GM19372 (cell line): ENCODE measurements around the gene SACM1L.

Source experiments
- ATAC-seq: cut with Tn5 transposase; IDR thresholded peaks from one replicate; pipeline ENCODE4 v1.9.1; 2021; ENCODE audit warnings: mild to moderate bottlenecking, low read depth, moderate library complexity; ENCODE audit not compliant: unreplicated experiment

The SACM1L gene

GRCh38 chr3:45762647-45763302, 73.6 kb downstream of the SACM1L start:
- ATAC-seq = no peak

DNA sequence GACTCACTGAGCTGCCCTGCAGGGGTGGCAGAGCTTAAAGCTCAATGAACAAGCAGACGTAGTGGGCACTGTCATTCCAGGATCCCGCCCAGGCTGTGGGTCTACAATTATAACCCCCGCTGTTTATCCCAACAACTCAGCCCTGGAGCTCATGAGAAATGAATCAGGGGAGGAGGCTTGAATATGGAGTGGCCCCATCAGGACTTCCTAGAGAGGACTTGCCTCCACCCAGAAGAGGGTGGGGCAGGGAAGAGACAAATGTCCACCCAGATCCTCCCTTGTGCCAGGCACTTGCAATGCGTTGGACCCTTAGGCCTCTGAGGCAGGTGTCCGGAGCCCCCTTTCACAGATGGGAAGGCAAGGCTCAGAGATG, 74.1 kb downstream of the SACM1L start:
- no peak for ATAC-seq

- no peak for ATAC-seq
Observed at GRCh38 chr3:45765266-45765851, 76.2 kb downstream of the SACM1L start.

- no peak for ATAC-seq
Observed at GRCh38 chr3:45765958-45766357, 76.8 kb downstream of the SACM1L start.

- no peak for ATAC-seq
Observed at GRCh38 chr3:45771166-45771775, 82.1 kb downstream of the SACM1L start.

GRCh38 chr3:45771831-45772230, 82.6 kb downstream of the SACM1L start:
- ATAC-seq = no peak

DNA sequence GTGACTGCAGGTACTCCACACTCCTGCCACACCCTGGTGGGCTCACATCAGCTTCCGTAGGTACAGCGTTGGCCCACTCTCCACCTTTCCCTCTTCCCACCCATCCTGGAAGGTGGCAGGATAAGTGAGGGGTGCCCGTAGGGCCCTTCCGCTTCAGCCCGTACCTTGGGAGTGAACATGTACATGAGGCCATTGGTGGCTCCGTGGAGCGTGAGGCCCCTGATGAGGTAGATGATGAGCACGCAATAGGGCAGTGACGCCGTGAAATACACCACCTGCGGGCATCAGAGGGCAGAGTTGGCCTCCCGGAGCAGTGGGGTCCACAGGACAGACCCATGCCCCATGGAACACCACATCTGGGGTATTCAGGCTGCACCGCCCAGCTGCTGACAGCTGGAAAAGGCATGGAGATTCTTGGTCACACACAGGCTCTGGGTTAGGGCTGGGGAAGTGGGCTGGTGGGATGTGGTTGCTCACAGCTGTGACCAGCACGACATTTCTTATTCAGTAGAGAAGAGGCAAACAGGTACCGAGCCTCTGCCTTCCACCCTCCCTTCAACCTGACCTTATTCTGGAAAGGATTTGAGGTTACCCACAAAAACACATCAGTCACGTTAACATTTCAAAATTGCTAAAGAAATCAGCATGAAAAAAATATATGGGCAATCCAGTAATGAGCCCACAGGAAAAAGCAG, 83.3 kb downstream of the SACM1L start:
- ATAC-seq = no peak

DNA sequence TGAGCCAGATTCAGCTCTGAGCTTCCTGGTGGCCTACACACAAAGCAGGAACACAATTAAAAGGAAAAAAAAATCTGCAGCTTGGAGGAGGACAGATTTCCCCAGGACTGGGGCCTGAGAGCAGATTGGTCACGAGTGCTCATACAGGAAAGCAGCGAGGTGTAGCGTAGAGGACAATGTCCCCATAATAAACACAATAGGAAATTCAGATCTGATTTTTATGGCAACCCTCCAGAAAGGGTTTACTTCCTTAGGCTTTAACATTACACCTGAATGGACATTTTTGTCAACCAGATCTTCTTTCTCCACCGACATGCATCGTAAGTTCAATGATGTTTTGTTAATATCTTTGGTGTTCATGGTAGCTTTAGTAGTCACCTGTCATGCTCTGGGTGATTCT, 83.9 kb downstream of the SACM1L start:
- no peak for ATAC-seq

- ATAC-seq = no peak
Observed at GRCh38 chr3:45773714-45774449, 84.7 kb downstream of the SACM1L start.

GRCh38 chr3:45774581-45775521, 85.7 kb downstream of the SACM1L start:
- no peak for ATAC-seq

DNA sequence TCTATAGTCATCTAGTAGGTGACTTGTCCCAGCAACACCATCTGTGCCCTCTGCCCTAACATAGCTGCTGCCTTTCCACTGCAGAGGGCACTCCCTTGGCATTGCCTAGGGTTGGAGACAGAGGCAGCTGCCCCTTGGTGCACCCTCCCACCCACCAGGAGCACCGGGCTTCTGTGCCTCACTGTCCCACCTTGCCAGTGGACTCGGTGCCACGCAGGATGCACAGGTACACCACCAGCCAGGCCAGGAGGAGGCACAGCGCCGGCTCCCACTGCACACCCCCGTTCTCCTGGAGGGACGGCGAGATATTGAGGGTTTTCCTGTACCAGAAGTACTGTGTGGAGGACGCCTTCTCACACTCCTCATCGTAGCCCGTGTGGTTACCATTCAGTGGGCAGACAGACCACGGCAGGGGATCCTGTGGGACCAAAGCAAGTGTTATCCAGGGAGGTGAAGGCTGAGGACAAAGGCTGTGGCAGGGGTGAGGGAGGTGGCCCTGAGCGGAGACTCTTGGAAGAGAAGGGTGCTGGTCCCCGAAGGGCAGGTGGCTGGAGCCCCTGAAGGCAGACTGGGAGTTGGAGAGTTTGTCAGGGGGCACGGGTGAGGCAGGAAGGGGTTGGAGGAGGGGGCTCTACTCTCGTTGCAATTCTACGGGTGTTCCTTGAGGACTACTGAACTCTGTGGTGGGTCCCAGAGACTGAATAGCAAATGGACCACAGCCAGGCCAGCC, 86.5 kb downstream of the SACM1L start:
- no peak for ATAC-seq

DNA sequence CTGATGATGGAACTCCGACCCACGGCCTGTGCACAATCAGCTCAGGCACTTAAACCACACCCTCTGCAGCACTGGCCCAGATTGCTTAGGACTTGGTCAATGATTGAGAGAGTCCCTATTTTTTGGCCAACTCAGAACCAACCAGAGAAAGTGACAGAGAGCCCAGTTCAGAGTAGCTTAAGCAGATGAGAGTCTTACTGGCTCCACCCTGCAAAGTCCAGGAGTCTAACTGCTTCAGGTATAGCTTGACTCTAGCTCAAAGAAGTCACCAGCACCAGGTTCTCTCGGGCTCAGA, 87.1 kb downstream of the SACM1L start:
- no peak for ATAC-seq

GRCh38 chr3:45776611-45777010, 87.4 kb downstream of the SACM1L start:
- ATAC-seq = no peak

DNA sequence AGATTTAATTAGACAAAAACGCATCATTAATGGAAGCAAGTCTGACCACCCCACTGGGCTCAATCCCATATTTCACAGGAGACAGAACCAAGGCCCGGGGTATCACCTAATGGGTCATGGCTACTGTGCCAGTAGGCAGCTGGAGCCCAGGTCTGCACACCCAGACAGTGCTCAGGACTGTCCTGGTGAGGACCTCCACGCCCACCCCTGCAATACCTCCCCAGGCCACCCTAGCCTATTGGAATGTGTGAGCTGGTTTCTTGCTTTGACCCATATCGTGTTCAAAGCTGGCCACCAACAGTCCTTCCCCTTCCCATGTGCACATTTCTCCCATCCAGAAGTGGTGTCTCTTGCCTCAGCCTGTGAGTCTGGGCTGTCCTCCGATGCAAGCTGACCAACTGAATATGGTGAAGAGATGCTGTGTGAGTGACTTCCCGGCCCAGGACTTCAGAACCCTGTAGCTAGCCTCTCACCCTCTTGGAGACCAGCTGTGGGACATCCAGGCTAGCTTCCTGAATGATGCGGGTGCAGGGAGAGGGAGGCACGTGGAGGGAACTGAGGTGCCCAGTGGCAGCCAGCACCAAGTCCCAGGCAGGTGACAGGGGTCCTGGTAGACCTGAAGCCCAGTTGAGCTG, 88.0 kb downstream of the SACM1L start:
- no peak for ATAC-seq

DNA sequence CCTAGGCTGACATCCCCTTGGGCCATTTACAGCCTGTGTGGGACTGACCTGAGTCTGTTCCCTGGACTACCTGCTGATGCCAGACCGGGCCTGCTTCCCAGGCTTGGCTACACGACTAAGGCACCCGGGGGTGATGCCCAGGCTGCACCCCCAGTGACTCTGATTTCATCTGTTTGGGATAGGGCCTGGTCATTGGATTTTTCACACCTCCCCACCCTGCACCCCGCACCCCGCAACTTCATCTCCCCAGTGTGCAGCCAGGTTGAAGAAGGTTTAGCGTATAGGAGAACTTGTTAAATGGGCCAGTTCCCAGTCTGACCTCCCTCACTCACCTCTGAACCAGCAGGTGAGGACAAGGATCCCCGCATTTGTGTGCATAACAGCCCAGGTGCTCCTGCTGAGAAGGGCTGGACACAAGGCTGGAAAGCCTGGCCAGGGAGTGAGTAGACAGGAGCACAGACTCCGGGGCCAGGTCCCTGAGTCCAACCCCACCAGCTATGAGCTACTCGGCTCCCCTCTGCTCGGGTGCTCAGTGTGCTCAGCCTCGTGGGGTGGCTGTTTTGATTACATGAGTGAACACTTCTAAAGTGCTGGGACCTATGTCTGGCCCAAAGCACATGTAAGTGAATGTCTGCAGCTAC, 88.7 kb downstream of the SACM1L start:
- no peak for ATAC-seq

GRCh38 chr3:45778761-45779201, 89.6 kb downstream of the SACM1L start:
- no peak for ATAC-seq

GRCh38 chr3:45779746-45780735, 90.8 kb downstream of the SACM1L start:
- ATAC-seq = no peak
